ENCODE data around the gene SCG5.

Gene SCG5

DNA sequence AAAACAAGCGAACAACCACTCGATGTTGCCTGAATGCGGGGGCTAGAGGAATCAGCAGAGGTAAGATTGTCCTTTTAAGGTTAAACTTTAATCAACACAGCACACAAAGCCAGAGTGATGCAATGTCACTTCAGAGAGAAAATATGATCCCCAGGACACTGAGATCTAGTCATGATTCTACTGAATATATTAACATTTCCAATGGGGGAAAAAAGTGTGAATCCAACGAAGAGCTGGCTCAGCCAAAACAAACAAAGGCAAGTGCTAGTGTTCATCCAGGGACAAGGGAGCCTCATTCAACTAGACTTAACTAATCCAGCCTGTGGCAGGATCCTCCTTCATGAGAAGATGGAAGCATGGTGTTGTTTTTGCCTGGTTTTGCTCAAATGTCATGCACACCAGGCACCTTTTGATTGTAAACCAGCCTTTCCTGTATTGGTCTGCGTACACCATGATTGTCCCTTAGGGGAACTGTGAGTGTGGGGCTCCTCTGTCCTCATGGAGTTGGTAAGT lies 35.8 kb downstream of the SCG5 start:
- no peak for TF ChIP-seq EP300 (IDR thresholded peaks at IDR 0.05; ENCODE audit: borderline replicate concordance)
- no peak for TF ChIP-seq YY1 (IDR thresholded peaks at IDR 0.05; ENCODE audit: low read depth)
- TF ChIP-seq, protein P1, sequence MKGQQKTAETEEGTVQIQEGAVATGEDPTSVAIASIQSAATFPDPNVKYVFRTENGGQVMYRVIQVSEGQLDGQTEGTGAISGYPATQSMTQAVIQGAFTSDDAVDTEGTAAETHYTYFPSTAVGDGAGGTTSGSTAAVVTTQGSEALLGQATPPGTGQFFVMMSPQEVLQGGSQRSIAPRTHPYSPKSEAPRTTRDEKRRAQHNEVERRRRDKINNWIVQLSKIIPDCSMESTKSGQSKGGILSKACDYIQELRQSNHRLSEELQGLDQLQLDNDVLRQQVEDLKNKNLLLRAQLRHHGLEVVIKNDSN (IDR thresholded peaks at IDR 0.05): no peak
- TF ChIP-seq RAD21 (IDR thresholded peaks at IDR 0.05; ENCODE audit: low read depth): no peak
- no peak for TF ChIP-seq NFIC (IDR thresholded peaks at IDR 0.05)
- TF ChIP-seq, protein P2, sequence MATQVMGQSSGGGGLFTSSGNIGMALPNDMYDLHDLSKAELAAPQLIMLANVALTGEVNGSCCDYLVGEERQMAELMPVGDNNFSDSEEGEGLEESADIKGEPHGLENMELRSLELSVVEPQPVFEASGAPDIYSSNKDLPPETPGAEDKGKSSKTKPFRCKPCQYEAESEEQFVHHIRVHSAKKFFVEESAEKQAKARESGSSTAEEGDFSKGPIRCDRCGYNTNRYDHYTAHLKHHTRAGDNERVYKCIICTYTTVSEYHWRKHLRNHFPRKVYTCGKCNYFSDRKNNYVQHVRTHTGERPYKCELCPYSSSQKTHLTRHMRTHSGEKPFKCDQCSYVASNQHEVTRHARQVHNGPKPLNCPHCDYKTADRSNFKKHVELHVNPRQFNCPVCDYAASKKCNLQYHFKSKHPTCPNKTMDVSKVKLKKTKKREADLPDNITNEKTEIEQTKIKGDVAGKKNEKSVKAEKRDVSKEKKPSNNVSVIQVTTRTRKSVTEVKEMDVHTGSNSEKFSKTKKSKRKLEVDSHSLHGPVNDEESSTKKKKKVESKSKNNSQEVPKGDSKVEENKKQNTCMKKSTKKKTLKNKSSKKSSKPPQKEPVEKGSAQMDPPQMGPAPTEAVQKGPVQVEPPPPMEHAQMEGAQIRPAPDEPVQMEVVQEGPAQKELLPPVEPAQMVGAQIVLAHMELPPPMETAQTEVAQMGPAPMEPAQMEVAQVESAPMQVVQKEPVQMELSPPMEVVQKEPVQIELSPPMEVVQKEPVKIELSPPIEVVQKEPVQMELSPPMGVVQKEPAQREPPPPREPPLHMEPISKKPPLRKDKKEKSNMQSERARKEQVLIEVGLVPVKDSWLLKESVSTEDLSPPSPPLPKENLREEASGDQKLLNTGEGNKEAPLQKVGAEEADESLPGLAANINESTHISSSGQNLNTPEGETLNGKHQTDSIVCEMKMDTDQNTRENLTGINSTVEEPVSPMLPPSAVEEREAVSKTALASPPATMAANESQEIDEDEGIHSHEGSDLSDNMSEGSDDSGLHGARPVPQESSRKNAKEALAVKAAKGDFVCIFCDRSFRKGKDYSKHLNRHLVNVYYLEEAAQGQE (IDR thresholded peaks at IDR 0.05; ENCODE audit: low read depth): no peak
- TF ChIP-seq TEAD4 (IDR thresholded peaks at IDR 0.05): no peak
- TF ChIP-seq, protein P3, sequence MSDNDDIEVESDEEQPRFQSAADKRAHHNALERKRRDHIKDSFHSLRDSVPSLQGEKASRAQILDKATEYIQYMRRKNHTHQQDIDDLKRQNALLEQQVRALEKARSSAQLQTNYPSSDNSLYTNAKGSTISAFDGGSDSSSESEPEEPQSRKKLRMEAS (IDR thresholded peaks at IDR 0.05): no peak
- TF ChIP-seq CEBPB (IDR thresholded peaks at IDR 0.05): no peak
- TF ChIP-seq FOXM1 (IDR thresholded peaks at IDR 0.05; ENCODE audit: borderline replicate concordance, low read depth): no peak
- no peak for TF ChIP-seq EGR1 (IDR thresholded peaks at IDR 0.05)
- no peak for TF ChIP-seq TCF12 (IDR thresholded peaks at IDR 0.05; ENCODE audit: low read depth)

DNA sequence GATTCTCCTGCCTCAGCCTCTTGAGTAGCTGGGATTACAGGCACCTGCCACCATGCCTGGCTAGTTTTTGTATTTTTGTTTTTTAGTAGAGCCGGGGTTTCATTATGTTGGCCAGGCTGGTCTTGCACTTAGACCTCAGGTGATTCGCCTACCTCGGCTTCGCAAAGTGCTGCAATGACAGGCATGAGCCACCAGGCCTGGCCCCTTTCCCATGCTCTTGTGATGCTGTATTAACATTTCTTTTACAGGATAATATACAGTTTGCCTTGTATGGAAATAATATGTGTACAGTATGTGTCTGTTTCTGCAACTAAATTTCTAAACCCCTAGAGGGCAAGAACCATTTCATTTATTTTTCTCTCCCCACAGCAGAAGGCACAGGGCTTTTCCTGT lies 37.8 kb downstream of the SCG5 start:
- TF ChIP-seq CEBPB (IDR thresholded peaks at IDR 0.05) (no peak), FOXM1 (IDR thresholded peaks at IDR 0.05; ENCODE audit: borderline replicate concordance, low read depth) (no peak), TAF1 (IDR thresholded peaks at IDR 0.05; ENCODE audit: low read depth) (no peak), EGR1 (IDR thresholded peaks at IDR 0.05) (no peak), TEAD4 (IDR thresholded peaks at IDR 0.05) (no peak), NFIC (IDR thresholded peaks at IDR 0.05) (no peak), TCF12 (IDR thresholded peaks at IDR 0.05; ENCODE audit: low read depth) (no peak), ZBTB7A (IDR thresholded peaks at IDR 0.05; ENCODE audit: low read depth) (no peak), CREB1 (IDR thresholded peaks at IDR 0.05; ENCODE audit: low read depth) (no peak), RAD21 (IDR thresholded peaks at IDR 0.05; ENCODE audit: low read depth) (no peak), YY1 (IDR thresholded peaks at IDR 0.05; ENCODE audit: low read depth) (no peak), EP300 (IDR thresholded peaks at IDR 0.05; ENCODE audit: borderline replicate concordance) (no peak)
- TF ChIP-seq, protein P1 (IDR thresholded peaks at IDR 0.05): no peak
- TF ChIP-seq, protein P3 (IDR thresholded peaks at IDR 0.05): no peak
- TF ChIP-seq, protein P2 (IDR thresholded peaks at IDR 0.05; ENCODE audit: low read depth): no peak

- TF ChIP-seq, protein P2 (IDR thresholded peaks at IDR 0.05; ENCODE audit: low read depth): no peak
- TF ChIP-seq YY1 (IDR thresholded peaks at IDR 0.05; ENCODE audit: low read depth) (no peak), RAD21 (IDR thresholded peaks at IDR 0.05; ENCODE audit: low read depth) (no peak), CEBPB (IDR thresholded peaks at IDR 0.05) (no peak), TCF12 (IDR thresholded peaks at IDR 0.05; ENCODE audit: low read depth) (no peak), EP300 (IDR thresholded peaks at IDR 0.05; ENCODE audit: borderline replicate concordance) (no peak)
Observed at GRCh38 chr15:32682569-32682968, 41.1 kb downstream of the SCG5 start.

- no peak for TF ChIP-seq EGR1 (IDR thresholded peaks at IDR 0.05)
- TF ChIP-seq, protein P2 (IDR thresholded peaks at IDR 0.05; ENCODE audit: low read depth): no peak
- no peak for TF ChIP-seq EP300 (IDR thresholded peaks at IDR 0.05; ENCODE audit: borderline replicate concordance)
- no peak for TF ChIP-seq RAD21 (IDR thresholded peaks at IDR 0.05; ENCODE audit: low read depth)
- no peak for TF ChIP-seq TAF1 (IDR thresholded peaks at IDR 0.05; ENCODE audit: low read depth)
- no peak for TF ChIP-seq YY1 (IDR thresholded peaks at IDR 0.05; ENCODE audit: low read depth)
- TF ChIP-seq, protein P1 (IDR thresholded peaks at IDR 0.05): no peak
- TF ChIP-seq FOXM1 (IDR thresholded peaks at IDR 0.05; ENCODE audit: borderline replicate concordance, low read depth): no peak
- no peak for TF ChIP-seq NFIC (IDR thresholded peaks at IDR 0.05)
- TF ChIP-seq TCF12 (IDR thresholded peaks at IDR 0.05; ENCODE audit: low read depth): no peak
- no peak for TF ChIP-seq CREB1 (IDR thresholded peaks at IDR 0.05; ENCODE audit: low read depth)
- TF ChIP-seq TEAD4 (IDR thresholded peaks at IDR 0.05): no peak
- TF ChIP-seq ZBTB7A (IDR thresholded peaks at IDR 0.05; ENCODE audit: low read depth): no peak
- no peak for TF ChIP-seq CEBPB (IDR thresholded peaks at IDR 0.05)
- TF ChIP-seq, protein P3 (IDR thresholded peaks at IDR 0.05): no peak
Observed at GRCh38 chr15:32682977-32683630, 41.6 kb downstream of the SCG5 start.
